ENCODE results near the gene PPP1R36.

PPP1R36 gene

DNA sequence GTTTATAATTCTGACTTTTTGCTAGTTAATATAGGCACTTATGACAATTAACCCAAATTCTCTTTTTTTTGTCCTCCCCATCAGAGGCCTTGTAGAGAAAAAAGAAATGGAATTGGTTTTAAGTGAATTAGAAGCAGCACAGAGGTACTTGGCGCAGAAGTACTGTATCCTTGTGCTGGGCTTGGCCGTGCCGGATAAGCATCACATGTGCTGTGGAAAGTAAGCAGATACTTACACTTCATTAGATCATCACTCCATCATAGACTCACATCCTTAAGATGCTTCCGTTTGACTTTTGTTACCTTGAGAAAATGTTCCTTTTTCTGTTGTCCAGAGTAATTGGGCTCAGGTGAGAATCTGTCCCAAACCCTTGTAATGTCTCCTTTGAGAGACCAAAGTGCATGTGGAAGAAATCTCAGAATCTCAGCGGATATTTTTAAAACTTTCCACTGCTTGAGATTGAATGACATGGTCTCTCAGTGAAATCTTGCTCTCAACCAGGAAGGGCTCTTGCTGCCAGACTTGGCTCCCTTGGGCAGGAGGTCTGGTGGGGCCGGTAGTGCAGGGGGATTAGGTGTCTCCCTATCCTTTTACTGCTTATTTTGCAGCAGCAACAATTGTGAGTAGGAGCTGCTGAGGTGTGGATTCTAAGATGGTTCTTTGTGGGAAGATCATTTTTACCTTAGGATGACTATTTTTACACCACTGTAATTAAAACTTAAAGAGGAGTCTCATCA lies 24.8 kb downstream of the PPP1R36 start:
- Histone ChIP-seq H4K8ac (ENCODE audit: low read depth, low read length) (no peak overlapping the region), H3K4me3 (ENCODE audit: low read length in 2 of 2) (no peak overlapping the region), H2BK5ac (ENCODE audit: low read length) (no peak overlapping the region), H3K27me3 (ENCODE audit: control insufficient read depth in 3 of 3, insufficient read depth in 3 of 3, low read depth in 1 of 3, low read length in 3 of 3) (no peaks in the 10 kb centered on the region), H3K27ac (replicated peaks; ENCODE audit: low read length) (no peak overlapping the region), H3K18ac (ENCODE audit: low read length) (no peak overlapping the region), H3K9me3 (replicated peaks in 1 of 2; ENCODE audit: control insufficient read depth in 2 of 2, insufficient read depth in 1 of 2, low read depth in 1 of 2, low read length in 2 of 2) (no peaks in the 10 kb centered on the region), H2AK5ac (ENCODE audit: low read depth, low read length) (no peak overlapping the region), H3K36me3 (replicated peaks in 1 of 2; ENCODE audit: control insufficient read depth in 2 of 2, insufficient read depth in 2 of 2, low read length in 2 of 2) (no peaks in the 10 kb centered on the region), H2BK15ac (ENCODE audit: low read length) (no peak overlapping the region), H4K91ac (ENCODE audit: low read depth, low read length, poor library complexity) (no peak overlapping the region), H2AFZ (ENCODE audit: low read length) (peak overlapping the region; percentile 39), H3K4me2 (ENCODE audit: insufficient read depth, low read length, poor library complexity, severe bottlenecking) (no peak overlapping the region), H2BK12ac (ENCODE audit: low read length) (no peak overlapping the region), H3K9ac (ENCODE audit: low read depth, low read length, poor library complexity) (no peak overlapping the region), H3K4ac (ENCODE audit: low read length) (no peak overlapping the region), H2BK120ac (ENCODE audit: low read depth, low read length) (no peak overlapping the region), H3K14ac (ENCODE audit: low read length) (no peak overlapping the region), H3K23ac (ENCODE audit: low read depth, low read length, poor library complexity) (no peak overlapping the region), H3K79me1 (ENCODE audit: low read depth, low read length) (no peaks in the 10 kb centered on the region), H3K4me1 (ENCODE audit: control insufficient read depth in 2 of 2, insufficient read depth in 1 of 2, low read depth in 1 of 2, low read length in 2 of 2) (peaks cover 3 to 8% of the 10 kb centered on the region in 2 donors)
- DNase-seq (ENCODE audit: low spot score), result no peak
- no CpG with 5 or more reads among the region's 6 CpGs for WGBS, 2 donors (ENCODE audit: extremely low coverage in 2 of 2, insufficient read length in 2 of 2, insufficient replicate concordance in 1 of 2)

DNA sequence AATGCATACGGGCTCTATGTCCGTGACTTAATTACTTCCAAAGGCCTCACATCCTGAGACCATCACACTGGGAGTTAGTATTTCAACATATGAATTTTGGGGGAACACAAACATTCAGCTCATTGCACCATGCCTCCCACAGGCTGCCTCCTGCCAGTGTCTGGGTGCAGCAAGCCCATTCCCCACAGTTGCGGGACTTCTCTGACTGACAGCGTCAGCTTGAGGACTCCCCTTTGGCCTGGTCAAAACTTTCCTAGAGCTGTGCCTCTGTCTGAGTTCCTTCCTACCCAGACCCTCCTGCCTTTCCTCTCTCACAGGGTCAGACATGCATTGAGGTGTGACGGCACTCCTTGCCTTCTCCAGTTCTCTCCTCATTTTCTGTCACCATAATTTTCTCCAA lies 27.4 kb downstream of the PPP1R36 start:
- Histone ChIP-seq H4K91ac (ENCODE audit: low read depth, low read length, poor library complexity) (no peak overlapping the region), H3K4me3 (ENCODE audit: low read length in 2 of 2) (no peak overlapping the region), H3K9me3 (replicated peaks in 1 of 2; ENCODE audit: control insufficient read depth in 2 of 2, insufficient read depth in 1 of 2, low read depth in 1 of 2, low read length in 2 of 2) (no peaks in the 10 kb centered on the region), H2BK12ac (ENCODE audit: low read length) (no peak overlapping the region), H3K9ac (ENCODE audit: low read depth, low read length, poor library complexity) (no peak overlapping the region), H3K4me1 (ENCODE audit: control insufficient read depth in 2 of 2, insufficient read depth in 1 of 2, low read depth in 1 of 2, low read length in 2 of 2) (peaks cover 3 to 15% of the 10 kb centered on the region in 2 donors), H3K14ac (ENCODE audit: low read length) (no peak overlapping the region), H4K8ac (ENCODE audit: low read depth, low read length) (no peak overlapping the region), H2BK120ac (ENCODE audit: low read depth, low read length) (no peak overlapping the region), H3K4ac (ENCODE audit: low read length) (no peak overlapping the region), H3K4me2 (ENCODE audit: insufficient read depth, low read length, poor library complexity, severe bottlenecking) (no peak overlapping the region), H2AFZ (ENCODE audit: low read length) (no peak overlapping the region), H3K23ac (ENCODE audit: low read depth, low read length, poor library complexity) (no peak overlapping the region), H2BK15ac (ENCODE audit: low read length) (no peak overlapping the region), H3K18ac (ENCODE audit: low read length) (no peak overlapping the region), H2AK5ac (ENCODE audit: low read depth, low read length) (no peak overlapping the region), H3K79me1 (ENCODE audit: low read depth, low read length) (no peaks in the 10 kb centered on the region), H3K27me3 (ENCODE audit: control insufficient read depth in 3 of 3, insufficient read depth in 3 of 3, low read depth in 1 of 3, low read length in 3 of 3) (no peaks in the 10 kb centered on the region), H3K36me3 (replicated peaks in 1 of 2; ENCODE audit: control insufficient read depth in 2 of 2, insufficient read depth in 2 of 2, low read length in 2 of 2) (no peaks in the 10 kb centered on the region), H2BK5ac (ENCODE audit: low read length) (no peak overlapping the region), H3K27ac (replicated peaks; ENCODE audit: low read length) (no peak overlapping the region)
- WGBS, 2 donors (ENCODE audit: extremely low coverage in 2 of 2, insufficient read length in 2 of 2, insufficient replicate concordance in 1 of 2), result no CpG with 5 or more reads among the region's 5 CpGs
- no peak for DNase-seq (ENCODE audit: low spot score)

DNA sequence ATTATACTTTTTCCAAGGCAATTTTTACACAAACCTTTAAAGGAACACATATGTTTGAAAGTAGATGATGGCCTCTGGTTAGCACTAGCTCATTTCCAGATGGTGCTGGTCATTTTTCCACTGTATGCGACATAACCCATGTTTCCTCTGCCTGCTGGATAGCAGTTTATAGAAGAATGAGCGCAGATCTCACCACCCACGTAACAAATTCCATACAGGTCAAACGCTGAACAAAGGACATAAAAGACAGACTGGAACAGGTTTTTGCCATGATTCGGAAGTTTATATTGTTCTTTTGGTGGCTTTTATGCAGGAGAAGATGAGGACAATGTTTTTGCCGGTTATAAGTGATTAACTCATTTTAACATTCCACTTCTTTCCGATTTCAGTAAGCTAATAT lies 30.7 kb downstream of the PPP1R36 start:
- Histone ChIP-seq H3K9me3 (replicated peaks in 1 of 2; ENCODE audit: control insufficient read depth in 2 of 2, insufficient read depth in 1 of 2, low read depth in 1 of 2, low read length in 2 of 2) (no peaks in the 10 kb centered on the region), H3K9ac (ENCODE audit: low read depth, low read length, poor library complexity) (no peak overlapping the region), H3K27me3 (ENCODE audit: control insufficient read depth in 3 of 3, insufficient read depth in 3 of 3, low read depth in 1 of 3, low read length in 3 of 3) (no peaks in the 10 kb centered on the region), H3K4ac (ENCODE audit: low read length) (no peak overlapping the region), H2BK15ac (ENCODE audit: low read length) (no peak overlapping the region), H2AK5ac (ENCODE audit: low read depth, low read length) (no peak overlapping the region), H3K27ac (replicated peaks; ENCODE audit: low read length) (no peak overlapping the region), H3K23ac (ENCODE audit: low read depth, low read length, poor library complexity) (no peak overlapping the region), H3K4me3 (ENCODE audit: low read length in 2 of 2) (no peak overlapping the region), H3K79me1 (ENCODE audit: low read depth, low read length) (no peaks in the 10 kb centered on the region), H3K14ac (ENCODE audit: low read length) (no peak overlapping the region), H3K4me1 (ENCODE audit: control insufficient read depth in 2 of 2, insufficient read depth in 1 of 2, low read depth in 1 of 2, low read length in 2 of 2) (peaks cover 0 to 7% of the 10 kb centered on the region in 2 donors), H3K36me3 (replicated peaks in 1 of 2; ENCODE audit: control insufficient read depth in 2 of 2, insufficient read depth in 2 of 2, low read length in 2 of 2) (no peaks in the 10 kb centered on the region), H4K91ac (ENCODE audit: low read depth, low read length, poor library complexity) (no peak overlapping the region), H2BK12ac (ENCODE audit: low read length) (no peak overlapping the region), H4K8ac (ENCODE audit: low read depth, low read length) (no peak overlapping the region), H3K18ac (ENCODE audit: low read length) (no peak overlapping the region), H2BK5ac (ENCODE audit: low read length) (no peak overlapping the region), H2AFZ (ENCODE audit: low read length) (peak overlapping the region; percentile 75), H3K4me2 (ENCODE audit: insufficient read depth, low read length, poor library complexity, severe bottlenecking) (no peak overlapping the region), H2BK120ac (ENCODE audit: low read depth, low read length) (no peak overlapping the region)
- no peak for DNase-seq (ENCODE audit: low spot score)
- no CpG with 5 or more reads among the region's 7 CpGs for WGBS, 2 donors (ENCODE audit: extremely low coverage in 2 of 2, insufficient read length in 2 of 2, insufficient replicate concordance in 1 of 2)

DNA sequence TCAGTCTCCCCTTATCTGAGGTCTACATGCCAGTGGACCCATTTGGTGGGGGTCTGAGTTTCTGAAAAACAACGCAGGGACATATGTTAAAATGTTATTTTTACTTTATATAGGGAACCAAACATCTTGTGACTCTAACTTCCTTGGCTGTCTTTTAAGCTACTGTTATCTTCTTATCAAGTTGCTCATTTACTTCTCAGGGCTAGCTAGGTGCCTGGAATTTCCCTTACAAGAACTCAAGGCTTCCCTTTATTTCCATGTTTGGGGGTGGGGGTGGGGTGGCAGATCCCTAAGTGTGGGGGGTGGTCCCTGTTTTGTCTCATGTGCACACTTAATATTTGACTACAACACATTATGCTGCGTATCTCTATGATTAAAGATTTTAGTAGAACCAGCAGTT lies 31.6 kb downstream of the PPP1R36 start:
- no peak overlapping the region for H2BK120ac ChIP-seq (ENCODE audit: low read depth, low read length)
- H2AK5ac ChIP-seq (ENCODE audit: low read depth, low read length), result no peak overlapping the region
- H2BK12ac ChIP-seq (ENCODE audit: low read length), result no peak overlapping the region
- H3K27me3 ChIP-seq (ENCODE audit: control insufficient read depth in 3 of 3, insufficient read depth in 3 of 3, low read depth in 1 of 3, low read length in 3 of 3), result no peaks in the 10 kb centered on the region
- no peak overlapping the region for H3K4me2 ChIP-seq (ENCODE audit: insufficient read depth, low read length, poor library complexity, severe bottlenecking)
- H4K91ac ChIP-seq (ENCODE audit: low read depth, low read length, poor library complexity), result no peak overlapping the region
- no peak overlapping the region for H3K14ac ChIP-seq (ENCODE audit: low read length)
- no CpG with 5 or more reads among the region's 2 CpGs for WGBS, 2 donors (ENCODE audit: extremely low coverage in 2 of 2, insufficient read length in 2 of 2, insufficient replicate concordance in 1 of 2)
- no peak overlapping the region for H2BK15ac ChIP-seq (ENCODE audit: low read length)
- no peak overlapping the region for H3K4ac ChIP-seq (ENCODE audit: low read length)
- no peaks in the 10 kb centered on the region for H3K79me1 ChIP-seq (ENCODE audit: low read depth, low read length)
- no peak overlapping the region for H3K4me3 ChIP-seq (ENCODE audit: low read length in 2 of 2)
- H3K27ac ChIP-seq (replicated peaks; ENCODE audit: low read length), result no peak overlapping the region
- DNase-seq (ENCODE audit: low spot score), result no peak
- no peaks in the 10 kb centered on the region for H3K9me3 ChIP-seq (replicated peaks in 1 of 2; ENCODE audit: control insufficient read depth in 2 of 2, insufficient read depth in 1 of 2, low read depth in 1 of 2, low read length in 2 of 2)
- H2BK5ac ChIP-seq (ENCODE audit: low read length), result no peak overlapping the region
- peaks cover 0 to 7% of the 10 kb centered on the region in 2 donors for H3K4me1 ChIP-seq (ENCODE audit: control insufficient read depth in 2 of 2, insufficient read depth in 1 of 2, low read depth in 1 of 2, low read length in 2 of 2)
- no peak overlapping the region for H2AFZ ChIP-seq (ENCODE audit: low read length)
- H3K36me3 ChIP-seq (replicated peaks in 1 of 2; ENCODE audit: control insufficient read depth in 2 of 2, insufficient read depth in 2 of 2, low read length in 2 of 2), result no peaks in the 10 kb centered on the region
- no peak overlapping the region for H3K23ac ChIP-seq (ENCODE audit: low read depth, low read length, poor library complexity)
- no peak overlapping the region for H3K9ac ChIP-seq (ENCODE audit: low read depth, low read length, poor library complexity)
- no peak overlapping the region for H3K18ac ChIP-seq (ENCODE audit: low read length)
- no peak overlapping the region for H4K8ac ChIP-seq (ENCODE audit: low read depth, low read length)
